WI38 (cell line): ENCODE measurements around the gene TNS2.
"Not testable (repeated sequence)": the region's sequence is repeated elsewhere in the genome, so short reads cannot be mapped to it uniquely, and the experiment has no call there.

ENCODE experiments used
- H3K4me3 ChIP-seq: 2 replicates; pipeline ENCODE4 v1.5.1; 2011; ENCODE audit warnings: low read depth, mild to moderate bottlenecking, control low read depth, low read length
- CTCF ChIP-seq: IDR thresholded peaks from 2 replicates; pipeline ENCODE4 v1.5.1; 2012; ENCODE audit warnings: low read depth, mild to moderate bottlenecking, control low read depth, low read length

The TNS2 gene

GRCh38 chr12:53007343-53007742, 42.5 kb upstream of the TNS2 start:
- TF ChIP-seq CTCF: no peak
- peak overlapping the region; percentile 100 for H3K4me3 ChIP-seq

- not testable (repeated sequence) for H3K4me3 ChIP-seq
Measured at GRCh38 chr12:53008760-53009159, 41.1 kb upstream of the TNS2 start.

GRCh38 chr12:53010955-53011354, 38.9 kb upstream of the TNS2 start:
- no peak for TF ChIP-seq CTCF
- H3K4me3 ChIP-seq: no peak overlapping the region

GRCh38 chr12:53011889-53012288, 38.0 kb upstream of the TNS2 start:
- H3K4me3 ChIP-seq: no peak overlapping the region
- no peak for TF ChIP-seq CTCF

- H3K4me3 ChIP-seq: no peak overlapping the region
- no peak for TF ChIP-seq CTCF
Measured at GRCh38 chr12:53012928-53013327, 36.9 kb upstream of the TNS2 start.

- H3K4me3 ChIP-seq: no peak overlapping the region
- TF ChIP-seq CTCF: no peak
Measured at GRCh38 chr12:53014709-53015108, 35.2 kb upstream of the TNS2 start.

- no peak overlapping the region for H3K4me3 ChIP-seq
- TF ChIP-seq CTCF: no peak
Measured at GRCh38 chr12:53025250-53025649, 24.6 kb upstream of the TNS2 start.

GRCh38 chr12:53027014-53027413, 22.9 kb upstream of the TNS2 start:
- H3K4me3 ChIP-seq: not testable (repeated sequence)

GRCh38 chr12:53031616-53032015, 18.2 kb upstream of the TNS2 start:
- TF ChIP-seq CTCF: no peak

GRCh38 chr12:53033832-53034231, 16.0 kb upstream of the TNS2 start:
- H3K4me3 ChIP-seq: not testable (repeated sequence)

More at GRCh38 chr12:53031616-53032015, 18.2 kb upstream of the TNS2 start:
- no peak overlapping the region for H3K4me3 ChIP-seq
